Vagina (tissue), 2 donors: ENCODE results near the gene STK24.

Experiments used
- POLR2A ChIP-seq, 2 donors: fragments of 450-650 bp; IDR thresholded peaks; one replicate each; pipeline ENCODE4 v1.6.1; 2017; ENCODE audit warnings: antibody characterized with exemption in 2 of 2, mild to moderate bottlenecking in 2 of 2, moderate library complexity in 2 of 2
- POLR2AphosphoS5 ChIP-seq, 2 donors: sonication (generic); formaldehyde crosslinking; IDR thresholded peaks; one replicate each; pipeline ENCODE4 v1.9.0; 2017; ENCODE audit warnings: antibody characterized with exemption in 2 of 2, mild to moderate bottlenecking in 2 of 2, low read depth in 1 of 2; ENCODE audit not compliant: insufficient read depth in 1 of 2
- TF ChIP-seq, protein P1 (sequence below), 3 experiments: fragments of 450-650 bp in 2 of 3; fragments of 200-600 bp in 1 of 3; sonication (generic) in 1 of 3; IDR thresholded peaks; one replicate each; pipeline ENCODE4 v1.5.1; 2017 to 2019; ENCODE audit warnings: antibody characterized with exemption in 3 of 3, mild to moderate bottlenecking in 2 of 3, moderate library complexity in 2 of 3

DNA sequence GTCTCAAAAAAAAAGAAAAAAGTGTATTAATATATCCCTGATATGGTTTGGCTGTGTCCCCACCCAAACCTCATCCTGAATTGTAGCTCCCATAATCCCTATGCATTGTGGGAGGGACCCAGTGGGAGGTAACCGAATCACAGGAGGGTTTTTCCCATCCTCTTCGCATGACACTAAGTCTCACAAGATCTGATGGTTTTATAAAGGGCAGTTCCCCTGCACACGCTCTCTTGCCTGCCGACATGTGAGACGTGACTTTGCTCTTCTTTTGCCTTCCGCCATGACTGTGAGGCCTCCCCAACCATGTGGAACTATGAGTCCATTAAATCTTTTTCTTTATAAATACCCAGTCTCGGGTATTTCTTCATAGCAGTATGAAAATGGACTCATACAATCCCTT, 17.7 kb downstream of the STK24 start:
- TF ChIP-seq, protein P1, sequence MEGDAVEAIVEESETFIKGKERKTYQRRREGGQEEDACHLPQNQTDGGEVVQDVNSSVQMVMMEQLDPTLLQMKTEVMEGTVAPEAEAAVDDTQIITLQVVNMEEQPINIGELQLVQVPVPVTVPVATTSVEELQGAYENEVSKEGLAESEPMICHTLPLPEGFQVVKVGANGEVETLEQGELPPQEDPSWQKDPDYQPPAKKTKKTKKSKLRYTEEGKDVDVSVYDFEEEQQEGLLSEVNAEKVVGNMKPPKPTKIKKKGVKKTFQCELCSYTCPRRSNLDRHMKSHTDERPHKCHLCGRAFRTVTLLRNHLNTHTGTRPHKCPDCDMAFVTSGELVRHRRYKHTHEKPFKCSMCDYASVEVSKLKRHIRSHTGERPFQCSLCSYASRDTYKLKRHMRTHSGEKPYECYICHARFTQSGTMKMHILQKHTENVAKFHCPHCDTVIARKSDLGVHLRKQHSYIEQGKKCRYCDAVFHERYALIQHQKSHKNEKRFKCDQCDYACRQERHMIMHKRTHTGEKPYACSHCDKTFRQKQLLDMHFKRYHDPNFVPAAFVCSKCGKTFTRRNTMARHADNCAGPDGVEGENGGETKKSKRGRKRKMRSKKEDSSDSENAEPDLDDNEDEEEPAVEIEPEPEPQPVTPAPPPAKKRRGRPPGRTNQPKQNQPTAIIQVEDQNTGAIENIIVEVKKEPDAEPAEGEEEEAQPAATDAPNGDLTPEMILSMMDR (IDR thresholded peaks at IDR 0.05), result no peak
- TF ChIP-seq POLR2A (IDR thresholded peaks at IDR 0.05) (no peak), POLR2AphosphoS5 (IDR thresholded peaks at IDR 0.05; ENCODE audit: insufficient read depth in 1 of 2, low read depth in 1 of 2) (no peak)
